GM12878 (cell line): Measurements from ENCODE around the gene OAF. TPM values are rescaled to one million over a fixed set of nuclear protein-coding genes. Genes with fewer than 3 reads are reported as not detected.

ENCODE experiments used
- ATAC-seq: fragments of 200-7000 bp; cut with Tn5 transposase; 3 replicates; pipeline ENCODE4 v1.9.1; 2020; ENCODE audit warnings: mild to moderate bottlenecking, moderate library complexity
- BruUV-seq: library from RNA; stranded (reverse); fragments of 400-500 nt; replicated peaks from 2 replicates; lab custom pipeline; 2021; lab: Mats Ljungman, UMichigan
- CTCF ChIA-PET: fragments of 300-600 bp; sonication (Branson Sonifier 250); formaldehyde crosslinking; extraction: SDS; loops from one replicate; lab custom pipeline; 2021; ENCODE audit warnings: inconsistent platforms; lab: Yijun Ruan, JAX
- POLR2A ChIA-PET: fragments of 350-600 bp; formaldehyde crosslinking; extraction: SDS; loops from one replicate; lab custom pipeline; 2021; ENCODE audit warnings: inconsistent platforms; lab: Charles Lee
- RAD21 ChIA-PET: fragments of 300-600 bp; sonication (Branson Sonifier 250); formaldehyde crosslinking; loops from one replicate; lab custom pipeline; 2023; ENCODE audit warnings: antibody characterized with exemption; ENCODE audit not compliant: unreplicated experiment; lab: Charles Lee
- SMC1A ChIA-PET: fragments of 300-600 bp; sonication (Branson Sonifier 250); formaldehyde crosslinking; loops from one replicate; lab custom pipeline; 2023; ENCODE audit not compliant: unreplicated experiment, uncharacterized antibody; lab: Charles Lee
- DNase-seq: peaks from one replicate; pipeline ENCODE4 v3.0.0-alpha.2; 2011; ENCODE audit warnings: low read depth, low spot score
- FAIRE-seq: peaks from 3 replicates; lab custom pipeline; 2011; peaks lifted over from hg19 to GRCh38; lab: Jason Lieb, UNC
- H2AFZ ChIP-seq: 2 replicates; pipeline ENCODE4 v1.6.0; 2011; ENCODE audit warnings: low read depth, low read length, control low read depth; ENCODE audit not compliant: control insufficient read depth
- H3K27ac ChIP-seq: 2 replicates; pipeline ENCODE4 v1.5.1; 2011; ENCODE audit warnings: control low read depth; ENCODE audit not compliant: control insufficient read depth, insufficient read depth
- H3K27me3 ChIP-seq, 2 experiments: replicated peaks in 1 of 2; 2 replicates each; pipeline versions ENCODE4 v1.6.0 to v1.6.1; 2011; ENCODE audit warnings: low read length in 1 of 2; ENCODE audit not compliant: control insufficient read depth in 2 of 2, insufficient read depth in 2 of 2
- H3K36me3 ChIP-seq, 2 experiments: 2 replicates each; pipeline ENCODE4 v1.5.1; 2011; ENCODE audit warnings: low read length in 1 of 2; ENCODE audit not compliant: control insufficient read depth in 2 of 2, insufficient read depth in 2 of 2
- H3K4me1 ChIP-seq: 2 replicates; pipeline ENCODE4 v1.6.1; 2011; ENCODE audit warnings: mild to moderate bottlenecking, low read length, moderate library complexity, mixed read lengths; ENCODE audit not compliant: control insufficient read depth, insufficient read depth
- H3K4me2 ChIP-seq: 2 replicates; pipeline ENCODE4 v1.6.0; 2011; ENCODE audit warnings: control low read depth; ENCODE audit not compliant: control insufficient read depth, insufficient read depth
- H3K4me3 ChIP-seq: fragments of 200-600 bp; sonication (generic); 2 replicates; pipeline ENCODE4 v1.5.1; 2016
- H3K79me2 ChIP-seq: 2 replicates; pipeline ENCODE4 v1.6.0; 2011; ENCODE audit warnings: low read length; ENCODE audit not compliant: control insufficient read depth, insufficient read depth
- H3K9ac ChIP-seq: 2 replicates; pipeline ENCODE4 v1.8.0; 2011; ENCODE audit warnings: low read length, control low read depth, mixed read lengths; ENCODE audit not compliant: control insufficient read depth, insufficient read depth
- H3K9me3 ChIP-seq: replicated peaks from 3 replicates; pipeline ENCODE4 v1.5.1; 2011; ENCODE audit warnings: mild to moderate bottlenecking, low read length; ENCODE audit not compliant: control insufficient read depth, insufficient read depth
- H4K20me1 ChIP-seq: 2 replicates; pipeline ENCODE4 v1.6.0; 2011; ENCODE audit not compliant: control insufficient read depth, insufficient read depth
- DPF2 ChIP-seq: fragments of 450-650 bp; IDR thresholded peaks from 2 replicates; pipeline ENCODE4 v1.6.1; 2017; ENCODE audit warnings: mild to moderate bottlenecking
- EGR1 ChIP-seq, 2 experiments: IDR thresholded peaks; 1 replicate in 1 of 2; 2 replicates in 1 of 2; pipeline ENCODE4 v1.6.1; 2011 to 2012; ENCODE audit warnings: low read depth in 2 of 2, low read length in 2 of 2, borderline replicate concordance in 1 of 2, mild to moderate bottlenecking in 1 of 2, moderate library complexity in 1 of 2
- ETV6 ChIP-seq, 2 experiments: fragments of 450-650 bp in 1 of 2; IDR thresholded peaks in 1 of 2; conservative IDR thresholded peaks in 1 of 2; 2 replicates each; pipeline ENCODE4 v1.6.1; 2014; ENCODE audit warnings: antibody characterized with exemption in 1 of 2, borderline replicate concordance in 1 of 2, low read depth in 1 of 2, mild to moderate bottlenecking in 1 of 2, moderate library complexity in 1 of 2
- FOXM1 ChIP-seq: IDR thresholded peaks from 2 replicates; pipeline ENCODE4 v1.6.1; 2012; ENCODE audit warnings: low read depth, mild to moderate bottlenecking, inconsistent platforms, low read length, moderate library complexity
- HDGF ChIP-seq: fragments of 450-650 bp; IDR thresholded peaks from 2 replicates; pipeline ENCODE4 v1.6.1; 2016; ENCODE audit warnings: antibody characterized with exemption
- IKZF2 ChIP-seq, 2 experiments: fragments of 450-650 bp; IDR thresholded peaks; 2 replicates each; pipeline ENCODE4 v1.6.1; 2017; ENCODE audit warnings: mild to moderate bottlenecking in 2 of 2, moderate library complexity in 2 of 2
- NFYA ChIP-seq: IDR thresholded peaks from 2 replicates; pipeline ENCODE4 v1.6.1; 2011; ENCODE audit warnings: low read depth, mild to moderate bottlenecking, low read length, improper control_type of control experiment, borderline replicate concordance
- NR2C1 ChIP-seq: fragments of 450-650 bp; IDR thresholded peaks from 2 replicates; pipeline ENCODE4 v1.6.1; 2017; ENCODE audit warnings: antibody characterized with exemption, mild to moderate bottlenecking, moderate library complexity
- PML ChIP-seq: IDR thresholded peaks from 2 replicates; pipeline ENCODE4 v1.6.1; 2012; ENCODE audit warnings: low read length, inconsistent platforms
- RCOR1 ChIP-seq: conservative IDR thresholded peaks from 2 replicates; pipeline ENCODE4 v1.6.1; 2012; ENCODE audit warnings: low read depth, low read length, improper control_type of control experiment
- TAF1 ChIP-seq: IDR thresholded peaks from 2 replicates; pipeline ENCODE4 v1.6.1; 2011; ENCODE audit warnings: mild to moderate bottlenecking, low read depth, low read length, borderline replicate concordance
- TBL1XR1 ChIP-seq: IDR thresholded peaks from 2 replicates; pipeline ENCODE4 v1.6.1; 2012; ENCODE audit warnings: low read depth, low read length, improper control_type of control experiment
- TCF12 ChIP-seq: IDR thresholded peaks from 2 replicates; pipeline ENCODE4 v1.6.1; 2011; ENCODE audit warnings: low read depth, mild to moderate bottlenecking, low read length
- TCF7 ChIP-seq: IDR thresholded peaks from 2 replicates; pipeline ENCODE4 v1.6.1; 2014; ENCODE audit warnings: antibody characterized with exemption, borderline replicate concordance
- WGBS: methylation state at CpG from one replicate; pipeline ENCODE4 v1.1.6; 2016; ENCODE audit warnings: low lambda C conversion rate; ENCODE audit not compliant: insufficient replicate concordance, insufficient coverage; ENCODE audit errors: missing lambda C conversion rate; 5-methylcytosine and 5-hydroxymethylcytosine counted together
- in situ Hi-C: fragments of 300-500 bp; cut with MboI; formaldehyde crosslinking; loops from 9 replicates; pipeline ENCODE4 v1.14.3; 2018; ENCODE audit warnings: mixed read lengths
- intact Hi-C: fragments of 100-400 bp; cut with micrococcal nuclease; formaldehyde crosslinking; loops from one replicate; pipeline ENCODE4 v1.14.2; 2022; ENCODE audit not compliant: unreplicated experiment
- polyA plus RNA-seq, 11 experiments: library from polyadenylated mRNA; depleted of rRNA in 4 of 11; unstranded in 6 of 11; stranded (reverse) in 5 of 11; fragments of >200 nt; fragmentation: Nextera tagmentation in 4 of 11; fragmentation: Illumina TruSeq in 1 of 11; extraction: Ambion mirVana in 4 of 11; extraction: Trizol in 1 of 11; gene quantifications; 1 replicate in 1 of 11; 2 replicates in 10 of 11; pipeline versions ENCODE4 v1.2.1 to v1.2.3, GENCODE V29; 2011 to 2016; ENCODE audit warnings: inconsistent platforms in 2 of 11, missing spikeins in 2 of 11, low read depth in 1 of 11
- total RNA-seq, 4 experiments: library from RNA; depleted of rRNA in 3 of 4; stranded (reverse); fragments of >200 nt in 3 of 4; fragmentation: Illumina TruSeq in 1 of 4; extraction: Trizol in 1 of 4; gene quantifications; 2 replicates each; pipeline versions ENCODE4 v1.2.1 to v1.2.3, GENCODE V29; 2013 to 2021
- TF ChIP-seq, protein P1 (sequence below): fragments of 450-650 bp; IDR thresholded peaks from 2 replicates; pipeline ENCODE4 v1.6.1; 2014; ENCODE audit warnings: mild to moderate bottlenecking
- TF ChIP-seq, protein P2 (sequence below): IDR thresholded peaks from 2 replicates; pipeline ENCODE4 v1.6.1; 2011; ENCODE audit warnings: borderline replicate concordance, low read depth, mild to moderate bottlenecking, moderate library complexity, mixed read lengths, low read length; ENCODE audit not compliant: insufficient read depth; ENCODE audit errors: extremely low read length
- TF ChIP-seq, protein P3 (sequence below): IDR thresholded peaks from 2 replicates; pipeline ENCODE4 v1.6.1; 2011; ENCODE audit warnings: low read depth, mild to moderate bottlenecking, low read length, moderate library complexity, borderline replicate concordance; ENCODE audit errors: extremely low read depth
- TF ChIP-seq, protein P4 (sequence below): fragments of 150-350 bp; IDR thresholded peaks from 2 replicates; pipeline ENCODE4 v1.6.1; 2014; ENCODE audit warnings: mild to moderate bottlenecking, low read depth, low read length

The OAF gene
- total and polyA plus RNA-seq, 10 of the 15 experiments (the other 5 are each of a cell fraction or from before 2014, with no cell fraction given) = 0.10 to 4.7 (median 1.1) TPM

DNA sequence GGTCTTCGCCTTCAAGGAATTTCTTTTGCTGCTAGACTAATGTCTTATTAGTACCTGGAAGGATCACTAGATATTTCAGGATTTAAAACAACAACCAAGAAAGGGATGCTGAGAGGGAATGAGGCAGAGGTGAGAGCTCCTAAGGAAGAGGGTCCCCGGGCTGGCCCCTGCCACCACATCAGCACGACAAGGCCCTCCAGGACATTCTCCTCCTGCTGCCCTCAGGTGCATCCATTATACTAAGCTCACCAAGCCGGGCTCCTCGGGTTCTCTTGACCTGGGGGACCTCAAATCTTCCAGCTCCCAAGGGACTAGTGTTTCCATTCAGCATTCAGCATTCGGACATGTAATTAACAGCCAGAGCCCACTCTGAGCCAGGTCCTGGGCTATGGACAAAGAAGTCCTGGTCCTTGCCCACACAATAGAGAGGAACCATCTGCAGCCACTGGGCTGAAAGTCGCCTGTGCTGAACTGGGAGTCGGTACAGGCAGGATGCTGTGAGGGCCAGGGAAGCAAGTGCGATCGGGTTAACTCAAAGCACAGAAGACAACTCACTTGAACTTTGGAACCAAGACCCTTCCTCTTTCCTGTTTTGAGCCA lies 29.4 kb upstream of the OAF start:
- 19% methylated on average over 10 of the region's 10 CpGs for WGBS
- H3K36me3 ChIP-seq = no peaks in the 10 kb centered on the region
- TF ChIP-seq, protein P1, sequence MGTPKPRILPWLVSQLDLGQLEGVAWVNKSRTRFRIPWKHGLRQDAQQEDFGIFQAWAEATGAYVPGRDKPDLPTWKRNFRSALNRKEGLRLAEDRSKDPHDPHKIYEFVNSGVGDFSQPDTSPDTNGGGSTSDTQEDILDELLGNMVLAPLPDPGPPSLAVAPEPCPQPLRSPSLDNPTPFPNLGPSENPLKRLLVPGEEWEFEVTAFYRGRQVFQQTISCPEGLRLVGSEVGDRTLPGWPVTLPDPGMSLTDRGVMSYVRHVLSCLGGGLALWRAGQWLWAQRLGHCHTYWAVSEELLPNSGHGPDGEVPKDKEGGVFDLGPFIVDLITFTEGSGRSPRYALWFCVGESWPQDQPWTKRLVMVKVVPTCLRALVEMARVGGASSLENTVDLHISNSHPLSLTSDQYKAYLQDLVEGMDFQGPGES = no peak
- TF ChIP-seq FOXM1 (no peak), PML (no peak), TBL1XR1 (no peak), ETV6 (conservative IDR thresholded peaks at IDR 0.05 in 1 of 2, IDR thresholded peaks at IDR 0.05 in 1 of 2; ENCODE audit: borderline replicate concordance in 1 of 2, low read depth in 1 of 2) (no peak), EGR1 (IDR thresholded peaks at IDR 0.05; ENCODE audit: borderline replicate concordance in 1 of 2, low read depth in 2 of 2, low read length in 2 of 2) (no peak), NR2C1 (no peak), TCF7 (no peak), HDGF (no peak), IKZF2 (IDR thresholded peaks at IDR 0.05) (no peak), DPF2 (no peak), RCOR1 (no peak), TAF1 (no peak), TCF12 (no peak), NFYA (no peak)
- TF ChIP-seq, protein P2, sequence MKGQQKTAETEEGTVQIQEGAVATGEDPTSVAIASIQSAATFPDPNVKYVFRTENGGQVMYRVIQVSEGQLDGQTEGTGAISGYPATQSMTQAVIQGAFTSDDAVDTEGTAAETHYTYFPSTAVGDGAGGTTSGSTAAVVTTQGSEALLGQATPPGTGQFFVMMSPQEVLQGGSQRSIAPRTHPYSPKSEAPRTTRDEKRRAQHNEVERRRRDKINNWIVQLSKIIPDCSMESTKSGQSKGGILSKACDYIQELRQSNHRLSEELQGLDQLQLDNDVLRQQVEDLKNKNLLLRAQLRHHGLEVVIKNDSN = no peak
- TF ChIP-seq, protein P3, sequence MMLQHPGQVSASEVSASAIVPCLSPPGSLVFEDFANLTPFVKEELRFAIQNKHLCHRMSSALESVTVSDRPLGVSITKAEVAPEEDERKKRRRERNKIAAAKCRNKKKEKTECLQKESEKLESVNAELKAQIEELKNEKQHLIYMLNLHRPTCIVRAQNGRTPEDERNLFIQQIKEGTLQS = no peak
- TF ChIP-seq, protein P4, sequence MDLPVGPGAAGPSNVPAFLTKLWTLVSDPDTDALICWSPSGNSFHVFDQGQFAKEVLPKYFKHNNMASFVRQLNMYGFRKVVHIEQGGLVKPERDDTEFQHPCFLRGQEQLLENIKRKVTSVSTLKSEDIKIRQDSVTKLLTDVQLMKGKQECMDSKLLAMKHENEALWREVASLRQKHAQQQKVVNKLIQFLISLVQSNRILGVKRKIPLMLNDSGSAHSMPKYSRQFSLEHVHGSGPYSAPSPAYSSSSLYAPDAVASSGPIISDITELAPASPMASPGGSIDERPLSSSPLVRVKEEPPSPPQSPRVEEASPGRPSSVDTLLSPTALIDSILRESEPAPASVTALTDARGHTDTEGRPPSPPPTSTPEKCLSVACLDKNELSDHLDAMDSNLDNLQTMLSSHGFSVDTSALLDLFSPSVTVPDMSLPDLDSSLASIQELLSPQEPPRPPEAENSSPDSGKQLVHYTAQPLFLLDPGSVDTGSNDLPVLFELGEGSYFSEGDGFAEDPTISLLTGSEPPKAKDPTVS = no peak
- no peak overlapping the region for H3K4me3 ChIP-seq
- in situ Hi-C loops (no loop called here), intact Hi-C loops (no loop called here)
- H3K4me1 ChIP-seq = peaks cover 3% of the 10 kb centered on the region
- H3K9ac ChIP-seq = no peak overlapping the region
- no peak overlapping the region for H3K4me2 ChIP-seq
- no peak overlapping the region for H3K27ac ChIP-seq
- SMC1A ChIA-PET = interaction anchor here (0.8 kb wide), 1 partner anchor 48 kb away, joined by 3 read pairs; no protein-coding TSS in a partner anchor
- peaks cover 0 to 3% of the 10 kb centered on the region in 2 experiments; a peak in 2 of 4 replicates for H3K27me3 ChIP-seq
- POLR2A ChIA-PET = interaction anchor here (1.5 kb wide), 1 partner anchor 9 kb away, joined by 4 read pairs; no protein-coding TSS in a partner anchor
- CTCF ChIA-PET = interaction anchor here (1.1 to 3.0 kb wide), 4 partner anchors 9 to 122 kb away, joined by 3 to 12 read pairs (median 6); no protein-coding TSS in a partner anchor
- no peak overlapping the region for H2AFZ ChIP-seq
- no TSS peak for BruUV-seq
- RAD21 ChIA-PET = interaction anchor here (1.1 kb wide), 1 partner anchor 48 kb away, joined by 3 read pairs; no protein-coding TSS in a partner anchor
- H3K9me3 ChIP-seq = no peaks in the 10 kb centered on the region
- DNase-seq = no peak
- no peak for FAIRE-seq
- no peaks in the 10 kb centered on the region for H4K20me1 ChIP-seq
- no peaks in the 10 kb centered on the region for H3K79me2 ChIP-seq
- ATAC-seq = no peak
